Stimulated activated CD8-positive, alpha-beta memory T cell treated with anti-CD3 and anti-CD28 coated beads, Interleukin-2, amount 100 ng/mL, for 48 hours (primary cell): Measurements from ENCODE around the gene ARHGAP28.

ENCODE experiments used
- DNase-seq, 2 donors: peaks; one replicate each; pipeline ENCODE4 v3.0.0-alpha.2; 2020; ENCODE audit warnings: low read depth in 2 of 2

Gene ARHGAP28

GRCh38 chr18:6731222-6731596, 1.7 kb downstream of the ARHGAP28 start:
- DNase-seq = no peak

GRCh38 chr18:6732952-6733351, 3.4 kb downstream of the ARHGAP28 start:
- no peak for DNase-seq

GRCh38 chr18:6733758-6734157, 4.2 kb downstream of the ARHGAP28 start:
- no peak for DNase-seq

GRCh38 chr18:6734726-6735430, 5.4 kb downstream of the ARHGAP28 start:
- no peak for DNase-seq

- DNase-seq = no peak
These were observed 8.3 kb downstream of the ARHGAP28 start for GRCh38 chr18:6737833-6738232.

- no peak for DNase-seq
These were observed 9.1 kb downstream of the ARHGAP28 start for GRCh38 chr18:6738622-6739021.

- DNase-seq = no peak
These were observed 11.7 kb downstream of the ARHGAP28 start for GRCh38 chr18:6741232-6741663.

- DNase-seq = no peak
These were observed 12.3 kb downstream of the ARHGAP28 start for GRCh38 chr18:6741786-6742185.

- DNase-seq = no peak
These were observed 14.5 kb downstream of the ARHGAP28 start for GRCh38 chr18:6743999-6744398.

- no peak for DNase-seq
These were observed 15.4 kb downstream of the ARHGAP28 start for GRCh38 chr18:6744816-6745455.

- DNase-seq = no peak
These were observed 16.1 kb downstream of the ARHGAP28 start for GRCh38 chr18:6745504-6746031.

- DNase-seq = no peak
These were observed 17.0 kb downstream of the ARHGAP28 start for GRCh38 chr18:6746386-6746960.

- DNase-seq = no peak
These were observed 18.1 kb downstream of the ARHGAP28 start for GRCh38 chr18:6747646-6748045.

GRCh38 chr18:6748241-6748640, 18.7 kb downstream of the ARHGAP28 start:
- DNase-seq = no peak

GRCh38 chr18:6750411-6750810, 20.9 kb downstream of the ARHGAP28 start:
- DNase-seq = no peak

- no peak for DNase-seq
These were observed 21.7 kb downstream of the ARHGAP28 start for GRCh38 chr18:6751222-6751621.

GRCh38 chr18:6752202-6752860, 22.8 kb downstream of the ARHGAP28 start:
- DNase-seq = no peak

- no peak for DNase-seq
These were observed 25.6 kb downstream of the ARHGAP28 start for GRCh38 chr18:6755107-6755506.

GRCh38 chr18:6757931-6758330, 28.4 kb downstream of the ARHGAP28 start:
- no peak for DNase-seq

- DNase-seq = no peak
These were observed 30.1 kb downstream of the ARHGAP28 start for GRCh38 chr18:6759579-6759978.

- DNase-seq = no peak
These were observed 34.0 kb downstream of the ARHGAP28 start for GRCh38 chr18:6763524-6763923.

GRCh38 chr18:6764382-6764781, 34.9 kb downstream of the ARHGAP28 start:
- DNase-seq = no peak
